CD14-positive monocyte (primary cell): ENCODE measurements around the gene SPRN. TPM values are rescaled to one million over a fixed set of nuclear protein-coding genes. Genes with fewer than 3 reads are reported as not detected.
A peak's percentile ranks its signal among the peaks of the same experiment; 100 is the strongest.
"Not testable (repeated sequence)": the region's sequence is repeated elsewhere in the genome, so short reads cannot be mapped to it uniquely, and the experiment has no call there.

Experiments used
- DNase-seq, 3 donors: peaks; one replicate each; pipeline ENCODE4 v3.0.0-alpha.2; 2011 to 2022
- H2AFZ ChIP-seq: 2 replicates; pipeline ENCODE4 v1.6.0; 2012; ENCODE audit warnings: mild to moderate bottlenecking, low read depth, low read length, inconsistent platforms; ENCODE audit not compliant: insufficient read depth, poor library complexity, severe bottlenecking
- H3K27ac ChIP-seq, 2 donors: 1 replicate in 1 of 2; 2 replicates in 1 of 2; pipeline ENCODE4 v1.5.1; 2012 to 2013; ENCODE audit warnings: low read length in 2 of 2, control low read depth in 1 of 2, inconsistent platforms in 1 of 2, low read depth in 1 of 2, mild to moderate bottlenecking in 1 of 2
- H3K27me3 ChIP-seq, 2 donors: one replicate each; pipeline versions ENCODE4 v1.6.0 to v1.6.1; 2011 to 2013; ENCODE audit warnings: low read length in 2 of 2; ENCODE audit not compliant: control insufficient read depth in 2 of 2, insufficient read depth in 2 of 2
- H3K36me3 ChIP-seq, 2 donors: replicated peaks in 1 of 2; 1 replicate in 1 of 2; 2 replicates in 1 of 2; pipeline versions ENCODE4 v1.5.1 to v1.6.1; 2012 to 2013; ENCODE audit warnings: low read length in 2 of 2, control low read depth in 1 of 2, inconsistent platforms in 1 of 2, mild to moderate bottlenecking in 1 of 2; ENCODE audit not compliant: insufficient read depth in 2 of 2, control insufficient read depth in 1 of 2
- H3K4me1 ChIP-seq, 2 donors: 1 replicate in 1 of 2; 2 replicates in 1 of 2; pipeline versions ENCODE4 v1.5.1 to v1.6.1; 2012 to 2013; ENCODE audit warnings: low read length in 2 of 2, control low read depth in 1 of 2, inconsistent platforms in 1 of 2, mild to moderate bottlenecking in 1 of 2, moderate library complexity in 1 of 2; ENCODE audit not compliant: insufficient read depth in 2 of 2, control insufficient read depth in 1 of 2
- H3K4me2 ChIP-seq: replicated peaks from 2 replicates; pipeline ENCODE3; 2012; ENCODE audit warnings: low read length, moderate library complexity, mild to moderate bottlenecking; ENCODE audit not compliant: poor library complexity, severe bottlenecking; ENCODE audit errors: extremely low read depth
- H3K4me3 ChIP-seq, 3 experiments: fragments of 200-600 bp in 1 of 3; sonication (generic) in 1 of 3; replicated peaks in 1 of 3; 1 replicate in 2 of 3; 2 replicates in 1 of 3; pipeline ENCODE4 v1.5.1; 2011 to 2013; ENCODE audit warnings: low read length in 3 of 3, mild to moderate bottlenecking in 3 of 3, control low read depth in 2 of 3, low read depth in 2 of 3, inconsistent platforms in 1 of 3, moderate library complexity in 1 of 3
- H3K79me2 ChIP-seq: 2 replicates; pipeline ENCODE4 v1.6.0; 2012; ENCODE audit warnings: mild to moderate bottlenecking, control low read depth, inconsistent platforms, low read length, moderate library complexity; ENCODE audit not compliant: insufficient read depth
- H3K9ac ChIP-seq: 2 replicates; pipeline ENCODE4 v1.6.0; 2017; ENCODE audit warnings: low read length, mild to moderate bottlenecking; ENCODE audit not compliant: insufficient read depth, poor library complexity, severe bottlenecking
- H3K9me3 ChIP-seq, 2 donors: replicated peaks in 1 of 2; 1 replicate in 1 of 2; 2 replicates in 1 of 2; pipeline versions ENCODE4 v1.5.1 to v1.6.1; 2012 to 2013; ENCODE audit warnings: low read length in 2 of 2, control low read depth in 1 of 2; ENCODE audit not compliant: control insufficient read depth in 1 of 2, insufficient read depth in 1 of 2
- H4K20me1 ChIP-seq: 2 replicates; pipeline ENCODE4 v1.6.0; 2012; ENCODE audit warnings: mild to moderate bottlenecking, low read length, control low read depth, moderate library complexity; ENCODE audit not compliant: insufficient read depth
- H3K27ac Mint-ChIP-seq, 7 donors: one replicate each; pipeline ENCODE4 v1.8.0; 2020; ENCODE audit warnings: mild to moderate bottlenecking in 7 of 7, mixed read lengths in 7 of 7, moderate library complexity in 6 of 7, inconsistent platforms in 2 of 7
- H3K27me3 Mint-ChIP-seq, 3 donors: one replicate each; pipeline ENCODE4 v1.8.0; 2021 to 2022; ENCODE audit warnings: low read depth in 3 of 3, mild to moderate bottlenecking in 3 of 3, mixed read lengths in 3 of 3, moderate library complexity in 3 of 3, inconsistent platforms in 1 of 3
- H3K36me3 Mint-ChIP-seq, 2 donors: one replicate each; pipeline ENCODE4 v1.8.0; 2020; ENCODE audit warnings: mixed read lengths in 2 of 2, inconsistent platforms in 1 of 2, mild to moderate bottlenecking in 1 of 2
- H3K4me1 Mint-ChIP-seq: one replicate; pipeline ENCODE4 v1.8.0; 2020; ENCODE audit warnings: mild to moderate bottlenecking, mixed read lengths
- H3K4me3 Mint-ChIP-seq, 2 donors: one replicate each; pipeline ENCODE4 v1.8.0; 2020; ENCODE audit warnings: mild to moderate bottlenecking in 2 of 2, mixed read lengths in 2 of 2, moderate library complexity in 1 of 2
- H3K9me3 Mint-ChIP-seq, 7 donors: one replicate each; pipeline ENCODE4 v1.8.0; 2020 to 2022; ENCODE audit warnings: mixed read lengths in 7 of 7, mild to moderate bottlenecking in 6 of 7, moderate library complexity in 6 of 7, inconsistent platforms in 2 of 7
- WGBS: methylation state at CpG from one replicate; pipeline ENCODE4 v1.1.5; 2013; ENCODE audit warnings: missing lambda C conversion rate; ENCODE audit not compliant: insufficient coverage; 5-methylcytosine and 5-hydroxymethylcytosine counted together
- intact Hi-C, 2 donors: fragments of 100-400 bp; cut with micrococcal nuclease; formaldehyde crosslinking; loops; one replicate each; pipeline versions ENCODE4 v1.15.0 to v1.15.1; 2023
- polyA plus RNA-seq, 3 donors: library from polyadenylated mRNA; depleted of rRNA in 1 of 3; unstranded in 2 of 3; stranded (reverse) in 1 of 3; fragments of 300-500 nt in 2 of 3; fragments of >200 nt in 1 of 3; fragmentation: Illumina TruSeq in 2 of 3; gene quantifications; 1 replicate in 2 of 3; 2 replicates in 1 of 3; pipeline ENCODE4 v1.2.3, GENCODE V29; 2012 to 2021
- TF ChIP-seq, protein P1 (sequence below): fragments of 200-600 bp; IDR thresholded peaks from one replicate; pipeline ENCODE4 v1.8.0; 2022; ENCODE audit warnings: antibody characterized with exemption, mild to moderate bottlenecking

SPRN gene
- polyA plus RNA-seq, 3 donors = not detected

DNA sequence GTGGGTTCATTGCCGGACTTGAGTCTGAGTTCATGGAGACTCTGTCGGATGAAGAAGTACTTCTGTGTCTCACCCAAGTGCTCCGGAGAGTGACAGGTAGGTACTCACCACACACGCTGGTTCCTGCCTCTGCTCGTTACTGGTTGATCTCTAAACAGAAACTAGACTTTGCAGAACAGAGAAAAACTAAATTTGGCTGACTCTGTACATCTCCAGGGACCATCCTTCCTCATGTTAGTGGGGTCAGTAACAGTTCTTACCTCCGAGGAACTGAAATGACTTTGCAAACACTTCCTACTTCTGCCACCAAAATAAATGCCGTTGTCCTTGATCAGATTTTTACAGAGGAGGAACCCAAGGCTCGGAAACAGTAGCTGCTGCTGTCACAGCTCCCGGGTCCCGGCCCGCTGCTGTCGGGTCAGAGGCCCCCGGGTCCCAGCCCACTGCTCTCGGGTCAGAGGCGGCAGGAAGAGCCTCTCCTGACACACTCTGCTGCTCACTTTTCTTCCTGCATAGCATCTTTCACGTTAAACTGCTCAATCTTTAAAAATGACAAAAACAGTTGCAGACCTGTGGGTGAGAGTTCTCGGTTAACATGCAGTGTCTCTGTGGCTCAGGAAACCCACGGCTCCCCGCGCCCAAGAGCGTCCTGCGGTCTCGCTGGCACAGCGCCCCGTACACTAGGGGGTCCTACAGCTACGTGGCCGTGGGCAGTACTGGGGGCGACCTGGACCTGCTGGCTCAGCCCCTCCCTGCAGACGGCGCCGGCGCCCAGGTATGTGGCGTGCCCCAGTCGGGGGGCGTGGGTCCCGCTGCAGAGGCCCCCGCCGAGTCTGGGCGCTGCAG, 35.2 kb downstream of the SPRN start:
- Mint-ChIP-seq H3K27ac (peak overlapping the region in 6 of 7 donors; percentile 53 to 89 (median 78)), H3K36me3 (peaks cover 13 to 16% of the 10 kb centered on the region in 2 donors), H3K4me3 (peak overlapping the region; percentile 74 to 79), H3K9me3 (peaks cover 0 to 2% (median 0%) of the 10 kb centered on the region in 7 donors), H3K4me1 (peaks cover 24% of the 10 kb centered on the region), H3K27me3 (peaks cover 0 to 2% (median 0%) of the 10 kb centered on the region in 3 donors)
- peaks cover 28 to 29% of the 10 kb centered on the region in 2 donors for H3K4me1 ChIP-seq
- no peaks in the 10 kb centered on the region for H3K36me3 ChIP-seq
- peak overlapping the region; percentile 30 for H3K9ac ChIP-seq
- intact Hi-C loops = no loop called here
- peak overlapping the region; percentile 68 for H3K4me2 ChIP-seq
- peak in 1 of 3 donors; percentile 14 for DNase-seq
- H3K79me2 ChIP-seq = no peaks in the 10 kb centered on the region
- peak overlapping the region; percentile 35 to 63 for H3K27ac ChIP-seq
- 46% methylated on average over 32 of the region's 39 CpGs for WGBS
- peak overlapping the region; percentile 3 to 60 (median 27) for H3K4me3 ChIP-seq
- no peaks in the 10 kb centered on the region for H3K27me3 ChIP-seq
- TF ChIP-seq, protein P1, sequence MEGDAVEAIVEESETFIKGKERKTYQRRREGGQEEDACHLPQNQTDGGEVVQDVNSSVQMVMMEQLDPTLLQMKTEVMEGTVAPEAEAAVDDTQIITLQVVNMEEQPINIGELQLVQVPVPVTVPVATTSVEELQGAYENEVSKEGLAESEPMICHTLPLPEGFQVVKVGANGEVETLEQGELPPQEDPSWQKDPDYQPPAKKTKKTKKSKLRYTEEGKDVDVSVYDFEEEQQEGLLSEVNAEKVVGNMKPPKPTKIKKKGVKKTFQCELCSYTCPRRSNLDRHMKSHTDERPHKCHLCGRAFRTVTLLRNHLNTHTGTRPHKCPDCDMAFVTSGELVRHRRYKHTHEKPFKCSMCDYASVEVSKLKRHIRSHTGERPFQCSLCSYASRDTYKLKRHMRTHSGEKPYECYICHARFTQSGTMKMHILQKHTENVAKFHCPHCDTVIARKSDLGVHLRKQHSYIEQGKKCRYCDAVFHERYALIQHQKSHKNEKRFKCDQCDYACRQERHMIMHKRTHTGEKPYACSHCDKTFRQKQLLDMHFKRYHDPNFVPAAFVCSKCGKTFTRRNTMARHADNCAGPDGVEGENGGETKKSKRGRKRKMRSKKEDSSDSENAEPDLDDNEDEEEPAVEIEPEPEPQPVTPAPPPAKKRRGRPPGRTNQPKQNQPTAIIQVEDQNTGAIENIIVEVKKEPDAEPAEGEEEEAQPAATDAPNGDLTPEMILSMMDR = no peak
- no peaks in the 10 kb centered on the region for H4K20me1 ChIP-seq
- no peaks in the 10 kb centered on the region for H3K9me3 ChIP-seq
- peak overlapping the region; percentile 67 for H2AFZ ChIP-seq

DNA sequence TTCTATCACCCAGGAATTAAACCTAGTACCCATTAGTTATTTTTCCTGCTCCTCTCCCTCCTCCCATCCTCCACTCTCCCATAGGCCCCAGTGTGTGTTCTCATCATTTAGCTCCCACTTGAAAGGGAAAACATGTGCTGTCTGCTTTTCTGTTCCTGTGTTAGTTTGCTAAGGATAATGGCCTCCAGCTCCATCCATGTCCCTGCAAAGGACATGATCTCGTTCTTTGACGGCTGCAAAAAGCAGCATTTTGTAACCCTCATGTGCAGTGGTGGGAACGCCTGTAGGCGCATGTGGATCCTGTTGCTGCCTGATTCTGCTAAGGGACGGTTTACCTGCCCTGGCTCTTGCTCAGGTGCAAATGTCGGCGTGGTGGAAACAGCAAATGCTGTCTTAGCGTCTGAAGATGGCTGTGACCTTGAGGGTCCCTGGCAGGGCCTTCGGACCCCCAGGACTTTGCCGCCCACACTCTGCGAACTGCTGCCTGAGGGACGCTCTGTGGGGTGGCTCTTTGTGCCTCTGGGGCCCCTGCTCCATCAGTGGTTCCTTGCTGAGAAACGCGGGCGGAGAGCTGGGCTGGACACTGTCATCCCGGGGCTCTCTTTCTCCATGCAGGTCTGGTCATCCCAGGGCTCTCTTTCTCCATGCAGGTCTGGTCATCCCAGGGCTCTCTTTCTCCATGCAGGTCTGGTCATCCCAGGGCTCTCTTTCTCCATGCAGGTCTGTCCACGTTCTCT, 36.0 kb downstream of the SPRN start:
- 97% methylated on average over 12 of the region's 17 CpGs for whole genome bisulfite sequencing
- Histone ChIP-seq H2AFZ (peak overlapping the region; percentile 67), H3K36me3 (no peaks in the 10 kb centered on the region), H3K4me2 (peak overlapping the region; percentile 68), H3K9ac (no peak overlapping the region), H3K4me3 (peak overlapping the region in 1 of 3 experiments; percentile 60), H3K27me3 (no peaks in the 10 kb centered on the region), H3K27ac (peak overlapping the region; percentile 35 to 63), H3K4me1 (peaks cover 25 to 26% of the 10 kb centered on the region in 2 donors), H3K79me2 (no peaks in the 10 kb centered on the region), H3K9me3 (no peaks in the 10 kb centered on the region), H4K20me1 (no peaks in the 10 kb centered on the region)
- Mint-ChIP-seq H3K27me3 (peaks cover 0 to under 1% (median 0%) of the 10 kb centered on the region in 3 donors), H3K9me3 (peaks cover 0 to 2% (median 0%) of the 10 kb centered on the region in 7 donors), H3K36me3 (peaks cover 15 to 23% of the 10 kb centered on the region in 2 donors), H3K27ac (peak overlapping the region in 6 of 7 donors; percentile 48 to 80 (median 76)), H3K4me1 (peaks cover 23% of the 10 kb centered on the region), H3K4me3 (peak overlapping the region; percentile 74 to 79)
- intact Hi-C loops = no loop called here
- TF ChIP-seq, protein P1 = no peak
- DNase-seq = no peak

DNA sequence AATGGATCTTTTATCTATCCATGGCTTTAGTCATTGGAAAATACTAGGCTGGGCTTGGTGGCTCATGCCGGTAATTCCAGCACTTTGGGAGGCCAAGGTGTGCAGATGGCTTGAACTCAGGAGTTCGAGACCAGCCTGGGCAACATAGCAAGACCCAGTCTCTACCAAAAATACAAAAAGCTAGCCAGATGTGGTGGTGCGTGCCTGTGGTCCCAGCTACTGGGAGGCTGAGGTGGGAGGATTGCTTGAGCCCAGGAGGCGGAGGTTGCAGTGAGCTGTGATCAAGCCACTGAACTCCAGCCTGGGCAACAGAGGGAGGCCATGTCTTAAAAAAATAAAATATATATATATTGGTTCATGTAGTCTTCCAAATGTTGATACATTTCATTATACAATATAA, 37.5 kb downstream of the SPRN start:
- H3K4me1 ChIP-seq = peaks cover 22 to 24% of the 10 kb centered on the region in 2 donors

More for the DNA sequence above, 37.5 kb downstream of the SPRN start:
- H3K9ac ChIP-seq, H3K4me2 ChIP-seq, H3K36me3 ChIP-seq, H3K4me3 ChIP-seq, H3K27ac Mint-ChIP-seq, H3K79me2 ChIP-seq, H3K9me3 ChIP-seq, H3K27me3 ChIP-seq, H3K27ac ChIP-seq, intact Hi-C loops, DNase-seq, H3K4me3 Mint-ChIP-seq, H2AFZ ChIP-seq, H4K20me1 ChIP-seq, H3K9me3 Mint-ChIP-seq, H3K27me3 Mint-ChIP-seq: not testable (repeated sequence)
- Mint-ChIP-seq H3K4me1 (peaks cover 23% of the 10 kb centered on the region), H3K36me3 (peaks cover 18 to 28% of the 10 kb centered on the region in 2 donors)
- WGBS = no CpG with 5 or more reads among the region's 4 CpGs
